ENCODE measurements around the gene SLC38A10.
"Not testable (repeated sequence)": the region's sequence is repeated elsewhere in the genome, so short reads cannot be mapped to it uniquely, and the experiment has no call there.

SLC38A10 gene

GRCh38 chr17:81230043-81230820 lies 64.9 kb downstream of the SLC38A10 start:
- DNase-seq (ENCODE audit: low spot score): no peak

GRCh38 chr17:81229666-81229920 lies 65.5 kb downstream of the SLC38A10 start:
- no peak for DNase-seq (ENCODE audit: low spot score)

GRCh38 chr17:81228834-81229665 lies 66.1 kb downstream of the SLC38A10 start:
- no peak for DNase-seq (ENCODE audit: low spot score)

- no peak for DNase-seq (ENCODE audit: low spot score)
Observed at GRCh38 chr17:81228420-81228819, 66.7 kb downstream of the SLC38A10 start.

- not testable (repeated sequence) for DNase-seq (ENCODE audit: low spot score)
Observed at GRCh38 chr17:81227630-81228029, 67.5 kb downstream of the SLC38A10 start.

- DNase-seq (ENCODE audit: low spot score): no peak
Observed at GRCh38 chr17:81223762-81224130, 71.4 kb downstream of the SLC38A10 start.

- DNase-seq (ENCODE audit: low spot score): peak; percentile 99
Observed at GRCh38 chr17:81222906-81223761, 72.0 kb downstream of the SLC38A10 start, which contains the start of gene CEP131. CEP131 (minus strand) TSS chr17:81222965; CDS start chr17:81220056, 2,909 bp downstream.

GRCh38 chr17:81222620-81222905 lies 72.5 kb downstream of the SLC38A10 start:
- DNase-seq (ENCODE audit: low spot score): no peak

- DNase-seq (ENCODE audit: low spot score): no peak
Observed at GRCh38 chr17:81221842-81222619, 73.1 kb downstream of the SLC38A10 start.

GRCh38 chr17:81221371-81221841 lies 73.7 kb downstream of the SLC38A10 start:
- DNase-seq (ENCODE audit: low spot score): no peak

- no peak for DNase-seq (ENCODE audit: low spot score)
Observed at GRCh38 chr17:81219476-81220180, 75.5 kb downstream of the SLC38A10 start.

GRCh38 chr17:81218991-81219390 lies 76.1 kb downstream of the SLC38A10 start:
- DNase-seq (ENCODE audit: low spot score): no peak

GRCh38 chr17:81218459-81218858 lies 76.6 kb downstream of the SLC38A10 start:
- DNase-seq (ENCODE audit: low spot score): no peak

- no peak for DNase-seq (ENCODE audit: low spot score)
Observed at GRCh38 chr17:81217491-81217890, 77.6 kb downstream of the SLC38A10 start.

GRCh38 chr17:81213978-81214377 lies 81.1 kb downstream of the SLC38A10 start:
- no peak for DNase-seq (ENCODE audit: low spot score)

- DNase-seq (ENCODE audit: low spot score): no peak
Observed at GRCh38 chr17:81212365-81212764, 82.7 kb downstream of the SLC38A10 start.

GRCh38 chr17:81210868-81211267 lies 84.2 kb downstream of the SLC38A10 start:
- DNase-seq (ENCODE audit: low spot score): no peak

- no peak for DNase-seq (ENCODE audit: low spot score)
Observed at GRCh38 chr17:81210466-81210865, 84.6 kb downstream of the SLC38A10 start.

GRCh38 chr17:81209141-81209540 lies 86.0 kb downstream of the SLC38A10 start:
- no peak for DNase-seq (ENCODE audit: low spot score)

- DNase-seq (ENCODE audit: low spot score): no peak
Observed at GRCh38 chr17:81208651-81209050, 86.5 kb downstream of the SLC38A10 start.

All from activated CD4-positive, alpha-beta T cell treated with anti-CD3 and anti-CD28 coated beads, Interleukin-2, Interleukin-4, amounts not matched to agents 100 ng/mL and 50 ng/mL, durations not matched to agents 16 hours and 8 hours (primary cell).